GDM1 (cell line): ENCODE data around the gene GNG10.
"Not testable (repeated sequence)": the region's sequence is repeated elsewhere in the genome, so short reads cannot be mapped to it uniquely, and the experiment has no call there.

Experiments
- DNase-seq: peaks from one replicate; lab custom pipeline; 2025; lab: John Stamatoyannopoulos, UW

The GNG10 gene

GRCh38 chr9:111661150-111661801 is at the start of gene GNG10:
TSS of gene GNG10 (plus strand) at chr9:111661605. CDS start at chr9:111661635, 30 bp downstream.
- peak; percentile 65 for DNase-seq

- no peak for DNase-seq
Measured at GRCh38 chr9:111613436-111614040, 47.9 kb upstream of the GNG10 start.

GRCh38 chr9:111615928-111616327 is 45.5 kb upstream of the GNG10 start:
- DNase-seq, result no peak

GRCh38 chr9:111617349-111617748 is 44.1 kb upstream of the GNG10 start:
- not testable (repeated sequence) for DNase-seq

- no peak for DNase-seq
Measured at GRCh38 chr9:111621895-111622480, 39.4 kb upstream of the GNG10 start.

GRCh38 chr9:111622626-111623025 is 38.8 kb upstream of the GNG10 start:
- no peak for DNase-seq

- no peak for DNase-seq
Measured at GRCh38 chr9:111627260-111627963, 34.0 kb upstream of the GNG10 start.

- no peak for DNase-seq
Measured at GRCh38 chr9:111628411-111628810, 33.0 kb upstream of the GNG10 start.

GRCh38 chr9:111630182-111630963 is 31.0 kb upstream of the GNG10 start:
- DNase-seq, result no peak

- no peak for DNase-seq
Measured at GRCh38 chr9:111630964-111631213, 30.5 kb upstream of the GNG10 start.

GRCh38 chr9:111631214-111631971 is 30.0 kb upstream of the GNG10 start, which contains the start of gene DNAJC25:
TSS of gene DNAJC25 (plus strand) at chr9:111631334. CDS start at chr9:111631408, 74 bp downstream.
- DNase-seq, result peak; percentile 97

- no peak for DNase-seq
Measured at GRCh38 chr9:111632060-111632459, 29.3 kb upstream of the GNG10 start.

GRCh38 chr9:111632695-111633388 is 28.6 kb upstream of the GNG10 start:
- DNase-seq, result no peak

GRCh38 chr9:111633389-111633736 is 28.0 kb upstream of the GNG10 start:
- no peak for DNase-seq

GRCh38 chr9:111634860-111635259 is 26.5 kb upstream of the GNG10 start:
- no peak for DNase-seq

- no peak for DNase-seq
Measured at GRCh38 chr9:111637421-111637950, 23.9 kb upstream of the GNG10 start.

- no peak for DNase-seq
Measured at GRCh38 chr9:111644195-111644772, 17.1 kb upstream of the GNG10 start.

- DNase-seq, result no peak
Measured at GRCh38 chr9:111645806-111646205, 15.6 kb upstream of the GNG10 start.

- no peak for DNase-seq
Measured at GRCh38 chr9:111646417-111646816, 15.0 kb upstream of the GNG10 start.

- DNase-seq, result no peak
Measured at GRCh38 chr9:111648066-111648465, 13.3 kb upstream of the GNG10 start.
